GM21381 (cell line): ENCODE results near the gene MGLL.
"Not testable (repeated sequence)": the region's sequence is repeated elsewhere in the genome, so short reads cannot be mapped to it uniquely, and the experiment has no call there.

Experiments
- ATAC-seq: cut with Tn5 transposase; IDR thresholded peaks from one replicate; pipeline ENCODE4 v1.9.1; 2021; ENCODE audit warnings: mild to moderate bottlenecking, moderate library complexity; ENCODE audit not compliant: unreplicated experiment

MGLL gene

GRCh38 chr3:127665586-127665985 is 156.7 kb downstream of the MGLL start:
- ATAC-seq = no peak

DNA sequence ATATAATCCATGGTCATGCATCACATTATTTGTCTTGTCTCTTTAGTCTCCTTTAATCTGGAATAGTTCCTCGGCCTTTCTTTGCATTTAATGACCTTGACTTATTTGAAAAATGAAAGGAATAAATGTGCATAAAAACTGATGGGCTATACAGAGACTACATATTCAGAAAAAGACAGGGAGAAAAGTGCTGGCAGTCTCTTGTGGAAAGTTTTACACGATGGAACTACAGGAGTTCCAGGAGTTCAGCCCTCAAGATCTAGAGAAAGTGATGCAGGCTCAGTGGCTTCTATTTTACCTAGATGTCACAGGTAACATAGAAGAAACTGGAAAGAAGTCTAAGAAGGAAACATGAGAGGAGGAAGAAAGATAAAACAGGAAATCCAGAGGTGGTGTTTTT is 157.2 kb downstream of the MGLL start:
- no peak for ATAC-seq

- ATAC-seq = no peak
Measured at GRCh38 chr3:127663151-127663550, 159.2 kb downstream of the MGLL start.

DNA sequence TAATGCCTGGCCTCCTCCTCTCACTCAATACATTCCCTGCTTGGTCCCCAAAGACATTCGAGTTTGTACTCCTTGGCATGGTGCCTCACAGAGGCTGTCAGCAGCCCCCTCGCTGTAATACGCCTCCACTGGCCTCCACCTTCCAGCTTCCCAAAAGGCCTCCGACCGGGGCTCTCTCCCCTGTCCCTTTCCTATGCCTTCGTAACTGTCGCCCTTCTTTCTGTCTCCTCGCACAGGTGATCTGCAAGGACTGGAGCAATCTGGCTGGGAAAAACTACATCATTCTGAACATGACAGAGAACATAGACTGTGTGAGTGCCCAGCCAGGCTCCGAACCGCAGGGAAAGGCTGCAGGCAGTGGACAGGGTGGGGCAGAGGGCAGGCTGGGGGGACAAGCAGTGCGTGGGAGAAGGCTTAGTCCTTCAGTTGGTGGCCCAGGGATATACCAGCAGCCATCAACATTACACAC is 160.3 kb downstream of the MGLL start:
- ATAC-seq = no peak

DNA sequence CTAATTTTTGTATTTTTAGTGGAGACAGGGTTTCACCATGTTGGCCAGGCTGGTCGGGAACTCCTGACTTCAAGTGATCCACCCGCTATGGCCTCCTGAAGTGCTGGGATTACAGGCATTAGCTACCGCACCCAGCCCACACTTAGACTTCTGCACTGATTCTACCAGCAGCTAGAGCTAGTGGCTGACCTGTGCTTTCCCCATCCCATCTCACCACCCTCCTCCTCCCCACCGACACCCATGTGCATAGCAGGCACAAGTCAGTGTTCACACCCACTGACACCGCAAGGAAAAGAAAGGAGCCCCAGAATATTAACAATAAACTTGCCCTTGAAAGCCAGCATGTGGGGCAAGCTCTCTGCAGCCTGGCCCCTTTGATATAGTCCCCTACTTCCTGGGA is 160.7 kb downstream of the MGLL start:
- no peak for ATAC-seq

GRCh38 chr3:127660621-127661251 is 161.6 kb downstream of the MGLL start:
- ATAC-seq = no peak

GRCh38 chr3:127658234-127658633 is 164.1 kb downstream of the MGLL start:
- ATAC-seq = no peak

DNA sequence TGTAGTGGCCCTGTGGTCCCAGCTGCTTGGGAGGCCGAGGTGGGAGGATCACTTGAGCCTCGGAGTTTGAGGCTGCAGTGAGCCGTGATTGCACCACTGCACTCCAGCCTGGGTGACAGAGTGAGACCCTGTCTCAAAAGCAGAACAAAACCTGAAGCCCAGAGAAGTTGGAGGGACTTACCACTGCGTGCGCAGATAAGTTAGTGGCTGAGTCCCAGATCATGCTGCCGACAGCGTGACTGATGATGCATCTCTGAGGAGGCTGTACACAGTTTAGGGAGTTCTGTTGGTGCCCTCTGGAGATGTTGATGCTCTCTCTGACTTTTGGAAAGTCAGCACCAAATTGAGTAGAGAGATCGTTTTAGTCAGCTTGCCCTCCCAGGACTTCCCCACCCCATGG is 165.4 kb downstream of the MGLL start:
- ATAC-seq = no peak

DNA sequence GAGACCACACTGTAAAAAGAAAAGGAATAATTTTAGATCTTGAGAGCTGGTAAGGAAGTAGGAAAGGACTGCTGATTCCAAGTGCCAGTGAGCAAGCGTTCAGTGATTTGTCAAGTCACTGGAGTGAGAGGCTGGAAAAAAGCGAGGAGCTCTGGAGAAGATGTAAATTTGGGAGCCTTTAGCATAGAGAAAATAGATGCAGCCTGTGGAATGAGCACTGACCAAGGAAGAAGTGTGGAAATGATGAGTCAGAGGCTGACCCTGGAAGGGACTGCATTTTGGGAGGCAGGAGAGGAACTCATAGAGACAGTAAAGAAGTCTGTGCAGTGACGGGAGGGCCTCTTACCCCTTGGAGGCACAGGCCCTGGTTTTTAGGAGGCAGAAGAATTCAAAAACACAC is 166.7 kb downstream of the MGLL start:
- no peak for ATAC-seq

DNA sequence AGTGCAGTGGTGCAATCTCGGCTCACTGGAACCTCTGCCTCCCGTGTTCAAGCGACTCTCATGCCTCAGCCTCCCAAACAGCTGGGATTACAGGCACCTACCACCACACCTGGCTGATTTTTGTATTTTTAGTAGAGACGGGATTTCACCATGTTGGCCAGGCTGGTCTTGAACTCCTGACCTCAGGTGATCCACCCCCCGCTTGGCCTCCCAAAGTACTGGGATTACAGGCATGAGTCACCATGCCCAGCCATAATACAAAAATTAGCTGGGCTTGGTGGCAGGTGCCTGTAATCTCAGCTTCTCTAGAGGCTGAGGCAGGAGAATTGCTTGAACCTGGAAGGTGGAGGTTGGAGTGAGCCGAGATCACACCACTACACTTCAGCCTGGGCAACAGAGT is 167.3 kb downstream of the MGLL start:
- ATAC-seq = not testable (repeated sequence)

DNA sequence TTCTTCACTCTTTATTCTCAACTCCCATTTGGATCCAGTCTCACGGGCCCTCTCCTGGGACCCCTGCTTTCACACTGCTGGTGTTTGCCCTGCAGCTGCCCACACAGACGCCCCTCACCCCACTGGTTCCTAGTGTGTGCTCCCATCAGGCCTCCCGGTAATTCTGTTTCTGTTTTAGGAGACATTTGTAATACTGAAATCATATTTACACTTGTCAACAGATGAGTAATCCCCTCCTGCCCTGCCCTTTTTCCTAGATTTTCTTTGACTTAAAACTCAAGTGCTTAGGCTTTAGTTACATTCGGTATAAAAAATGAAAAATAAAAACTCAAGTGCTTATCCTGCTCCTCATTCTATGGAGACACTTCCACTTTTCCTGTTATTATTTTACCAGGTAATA is 167.9 kb downstream of the MGLL start:
- ATAC-seq = no peak

DNA sequence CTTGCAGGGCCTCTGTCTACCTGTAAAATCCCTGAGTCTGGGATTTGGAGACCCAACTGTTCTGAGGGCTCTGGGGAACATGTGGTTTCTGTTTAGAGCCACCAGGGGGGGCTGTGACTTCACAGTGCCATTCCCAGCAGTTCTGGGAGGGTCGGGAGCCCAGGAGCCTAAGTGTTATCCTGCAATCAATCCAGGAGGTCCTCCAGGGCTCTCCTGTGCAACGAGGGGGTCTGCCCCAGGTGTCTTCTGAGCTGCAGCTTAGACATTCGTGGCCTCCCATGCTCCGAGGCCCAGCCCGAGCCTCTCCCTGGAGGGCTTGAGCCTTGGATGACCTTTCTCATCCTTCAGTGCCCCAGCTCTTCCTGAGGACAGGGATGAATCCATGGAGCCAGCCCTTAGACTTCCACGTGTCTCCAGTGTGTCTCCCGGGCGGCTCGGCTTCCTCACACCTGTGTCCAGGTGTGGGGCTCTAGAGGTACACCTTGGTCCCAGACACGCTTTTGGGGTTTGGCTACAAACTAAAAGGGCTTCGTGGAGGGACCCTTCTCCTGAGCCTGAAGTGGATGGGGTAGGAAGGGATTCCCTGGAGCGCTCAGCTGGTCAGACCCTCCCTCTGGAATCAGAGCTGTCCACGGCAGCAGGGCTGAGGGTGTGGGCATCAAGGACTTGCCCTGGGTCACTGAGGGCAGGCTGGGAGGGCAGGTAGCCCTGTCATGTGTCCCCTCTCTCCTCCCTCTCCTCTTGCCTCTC is 169.9 kb downstream of the MGLL start:
- ATAC-seq = no peak

- ATAC-seq = no peak
Measured at GRCh38 chr3:127651516-127652172, 170.7 kb downstream of the MGLL start.

- no peak for ATAC-seq
Measured at GRCh38 chr3:127650236-127650635, 172.1 kb downstream of the MGLL start.

- ATAC-seq = no peak
Measured at GRCh38 chr3:127647845-127648204, 174.5 kb downstream of the MGLL start.

DNA sequence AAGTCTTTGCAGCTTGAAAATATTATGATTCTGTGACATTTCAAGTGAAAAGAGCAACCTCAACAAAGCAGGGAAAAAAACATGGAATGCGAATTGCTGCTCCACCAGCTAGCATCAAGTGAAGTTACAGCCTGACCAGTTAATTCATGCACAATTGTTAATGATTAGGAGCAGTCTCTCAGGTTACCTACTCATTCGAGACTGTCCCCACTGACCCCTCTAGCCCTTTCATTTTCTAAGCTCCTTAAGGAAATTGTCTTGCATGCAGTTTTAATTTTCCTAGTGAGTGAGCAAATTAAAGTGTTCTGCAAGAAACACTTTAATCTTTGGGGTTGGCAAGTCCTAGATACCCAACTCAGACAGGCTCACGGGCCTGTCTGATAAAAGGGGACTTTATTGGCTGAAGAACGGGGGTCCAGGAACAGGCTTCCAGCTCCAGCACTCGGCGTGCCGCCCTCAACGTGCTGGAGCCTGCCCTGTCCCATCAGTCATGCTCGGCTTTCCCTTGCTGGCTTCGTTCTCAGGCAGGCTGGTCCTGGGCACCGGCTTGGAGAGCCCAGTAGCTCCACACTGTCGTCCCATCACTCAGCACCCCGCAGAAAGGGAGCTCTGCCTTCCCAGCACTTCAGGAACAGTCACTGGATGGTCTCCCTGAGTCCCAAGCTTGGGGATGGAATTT is 175.0 kb downstream of the MGLL start:
- no peak for ATAC-seq

- no peak for ATAC-seq
Measured at GRCh38 chr3:127646501-127647046, 175.7 kb downstream of the MGLL start.

GRCh38 chr3:127645371-127646015 is 176.8 kb downstream of the MGLL start:
- ATAC-seq = no peak

DNA sequence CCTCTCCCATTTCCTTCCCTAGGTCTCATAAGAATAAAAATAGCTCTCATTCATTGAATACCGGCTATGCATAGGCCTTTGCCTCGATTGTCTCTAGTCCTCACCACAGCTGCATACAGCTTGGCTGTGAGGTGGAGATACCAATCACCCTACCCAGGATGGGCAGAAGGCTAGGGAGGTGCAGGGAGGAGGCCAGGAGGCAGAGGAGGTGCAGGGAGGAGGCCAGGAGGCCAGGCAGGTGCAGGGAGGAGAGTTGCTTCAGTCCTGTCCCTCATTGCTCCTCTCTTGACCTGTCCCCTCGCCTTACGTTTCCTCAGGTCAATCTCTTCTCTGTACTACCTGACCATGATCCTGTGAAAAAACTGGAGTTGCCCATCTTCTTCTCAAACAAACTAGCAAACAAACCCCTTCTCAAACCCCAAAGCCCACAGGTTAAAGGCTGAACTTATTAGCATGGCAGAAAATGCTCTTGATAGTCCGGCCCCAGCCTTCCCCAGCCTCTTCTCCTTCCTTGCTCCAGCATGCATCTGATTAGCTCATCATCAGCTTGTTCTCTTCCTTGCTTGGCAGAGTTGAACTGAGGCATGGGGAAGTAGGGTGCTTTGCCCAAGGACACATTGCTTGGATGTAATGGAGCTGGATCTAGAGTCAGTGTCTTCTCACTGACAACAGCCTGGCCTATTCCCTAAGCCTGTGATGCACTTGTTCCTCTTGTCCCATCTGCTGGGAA is 177.5 kb downstream of the MGLL start:
- ATAC-seq = no peak

DNA sequence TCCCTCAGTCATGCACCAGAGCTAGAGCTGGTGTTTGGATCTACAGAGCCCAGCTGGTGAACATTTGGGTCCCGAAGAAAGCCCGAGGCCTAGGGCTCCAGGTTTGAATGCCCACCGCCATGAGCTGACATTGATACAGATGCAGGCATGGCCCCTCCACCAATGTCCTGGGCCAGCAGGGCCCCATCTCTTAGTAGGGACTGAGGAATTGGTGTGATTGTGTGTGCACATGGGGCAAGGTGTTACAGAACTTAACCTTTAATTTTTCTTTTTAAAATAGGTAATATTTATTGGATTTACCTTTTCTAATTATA is 182.3 kb downstream of the MGLL start:
- ATAC-seq = no peak
